ENCODE measurements around the gene AARS2. TPM values are rescaled to one million over a fixed set of nuclear protein-coding genes. Genes with fewer than 3 reads are reported as not detected.

AARS2 gene
- total and polyA plus RNA-seq, 9 of the 15 experiments (the other 6 are each of a cell fraction or from before 2014, with no cell fraction given) = 0.97 to 34.0 (median 18.3) TPM

- peak; percentile 71 to 79; a peak in 3 of 4 replicates for TF ChIP-seq HDAC1 (IDR thresholded peaks at IDR 0.05)
- TF ChIP-seq, protein P1, sequence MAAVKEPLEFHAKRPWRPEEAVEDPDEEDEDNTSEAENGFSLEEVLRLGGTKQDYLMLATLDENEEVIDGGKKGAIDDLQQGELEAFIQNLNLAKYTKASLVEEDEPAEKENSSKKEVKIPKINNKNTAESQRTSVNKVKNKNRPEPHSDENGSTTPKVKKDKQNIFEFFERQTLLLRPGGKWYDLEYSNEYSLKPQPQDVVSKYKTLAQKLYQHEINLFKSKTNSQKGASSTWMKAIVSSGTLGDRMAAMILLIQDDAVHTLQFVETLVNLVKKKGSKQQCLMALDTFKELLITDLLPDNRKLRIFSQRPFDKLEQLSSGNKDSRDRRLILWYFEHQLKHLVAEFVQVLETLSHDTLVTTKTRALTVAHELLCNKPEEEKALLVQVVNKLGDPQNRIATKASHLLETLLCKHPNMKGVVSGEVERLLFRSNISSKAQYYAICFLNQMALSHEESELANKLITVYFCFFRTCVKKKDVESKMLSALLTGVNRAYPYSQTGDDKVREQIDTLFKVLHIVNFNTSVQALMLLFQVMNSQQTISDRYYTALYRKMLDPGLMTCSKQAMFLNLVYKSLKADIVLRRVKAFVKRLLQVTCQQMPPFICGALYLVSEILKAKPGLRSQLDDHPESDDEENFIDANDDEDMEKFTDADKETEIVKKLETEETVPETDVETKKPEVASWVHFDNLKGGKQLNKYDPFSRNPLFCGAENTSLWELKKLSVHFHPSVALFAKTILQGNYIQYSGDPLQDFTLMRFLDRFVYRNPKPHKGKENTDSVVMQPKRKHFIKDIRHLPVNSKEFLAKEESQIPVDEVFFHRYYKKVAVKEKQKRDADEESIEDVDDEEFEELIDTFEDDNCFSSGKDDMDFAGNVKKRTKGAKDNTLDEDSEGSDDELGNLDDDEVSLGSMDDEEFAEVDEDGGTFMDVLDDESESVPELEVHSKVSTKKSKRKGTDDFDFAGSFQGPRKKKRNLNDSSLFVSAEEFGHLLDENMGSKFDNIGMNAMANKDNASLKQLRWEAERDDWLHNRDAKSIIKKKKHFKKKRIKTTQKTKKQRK (IDR thresholded peaks at IDR 0.05; ENCODE audit: borderline replicate concordance, low read depth, low read length) = no peak
- TF ChIP-seq XRCC5 (IDR thresholded peaks at IDR 0.05; ENCODE audit: low read depth, low read length) = peak; percentile 99
- TF ChIP-seq TCFL5 (CRISPR knock-in tag; conservative IDR thresholded peaks at IDR 0.05) = no peak
- TF ChIP-seq TRIM25 (IDR thresholded peaks at IDR 0.05; ENCODE audit: borderline replicate concordance) = peak; percentile 92; the same call in 1 of the 2 replicates
- TF ChIP-seq ZNF41 (CRISPR knock-in tag; conservative IDR thresholded peaks at IDR 0.05) = no peak; the same call in 1 of the 2 replicates
- TF ChIP-seq TARDBP (IDR thresholded peaks at IDR 0.05) = no peak
- peak; percentile 63; the same call in 1 of the 2 replicates for TF ChIP-seq KAT7 (CRISPR knock-in tag; IDR thresholded peaks at IDR 0.05; ENCODE audit: borderline replicate concordance)
- TF ChIP-seq ZBTB7A (IDR thresholded peaks at IDR 0.05; ENCODE audit: borderline replicate concordance, control insufficient read depth, low read depth, low read length) = peak; percentile 75; the same call in 1 of the 2 replicates
- peak; percentile 89 for TF ChIP-seq THAP7 (CRISPR knock-in tag; IDR thresholded peaks at IDR 0.05)
- no peak for TF ChIP-seq ZNF586 (CRISPR knock-in tag; conservative IDR thresholded peaks at IDR 0.05)
- no peak for TF ChIP-seq MEF2A (IDR thresholded peaks at IDR 0.05; ENCODE audit: control insufficient read depth, low read depth, low read length)
- TF ChIP-seq, protein P2, sequence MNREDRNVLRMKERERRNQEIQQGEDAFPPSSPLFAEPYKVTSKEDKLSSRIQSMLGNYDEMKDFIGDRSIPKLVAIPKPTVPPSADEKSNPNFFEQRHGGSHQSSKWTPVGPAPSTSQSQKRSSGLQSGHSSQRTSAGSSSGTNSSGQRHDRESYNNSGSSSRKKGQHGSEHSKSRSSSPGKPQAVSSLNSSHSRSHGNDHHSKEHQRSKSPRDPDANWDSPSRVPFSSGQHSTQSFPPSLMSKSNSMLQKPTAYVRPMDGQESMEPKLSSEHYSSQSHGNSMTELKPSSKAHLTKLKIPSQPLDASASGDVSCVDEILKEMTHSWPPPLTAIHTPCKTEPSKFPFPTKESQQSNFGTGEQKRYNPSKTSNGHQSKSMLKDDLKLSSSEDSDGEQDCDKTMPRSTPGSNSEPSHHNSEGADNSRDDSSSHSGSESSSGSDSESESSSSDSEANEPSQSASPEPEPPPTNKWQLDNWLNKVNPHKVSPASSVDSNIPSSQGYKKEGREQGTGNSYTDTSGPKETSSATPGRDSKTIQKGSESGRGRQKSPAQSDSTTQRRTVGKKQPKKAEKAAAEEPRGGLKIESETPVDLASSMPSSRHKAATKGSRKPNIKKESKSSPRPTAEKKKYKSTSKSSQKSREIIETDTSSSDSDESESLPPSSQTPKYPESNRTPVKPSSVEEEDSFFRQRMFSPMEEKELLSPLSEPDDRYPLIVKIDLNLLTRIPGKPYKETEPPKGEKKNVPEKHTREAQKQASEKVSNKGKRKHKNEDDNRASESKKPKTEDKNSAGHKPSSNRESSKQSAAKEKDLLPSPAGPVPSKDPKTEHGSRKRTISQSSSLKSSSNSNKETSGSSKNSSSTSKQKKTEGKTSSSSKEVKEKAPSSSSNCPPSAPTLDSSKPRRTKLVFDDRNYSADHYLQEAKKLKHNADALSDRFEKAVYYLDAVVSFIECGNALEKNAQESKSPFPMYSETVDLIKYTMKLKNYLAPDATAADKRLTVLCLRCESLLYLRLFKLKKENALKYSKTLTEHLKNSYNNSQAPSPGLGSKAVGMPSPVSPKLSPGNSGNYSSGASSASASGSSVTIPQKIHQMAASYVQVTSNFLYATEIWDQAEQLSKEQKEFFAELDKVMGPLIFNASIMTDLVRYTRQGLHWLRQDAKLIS (CRISPR knock-in tag; IDR thresholded peaks at IDR 0.05) = peak; percentile 81; the same call in 1 of the 2 replicates
- TF ChIP-seq BRF1 (IDR thresholded peaks at IDR 0.05; ENCODE audit: borderline replicate concordance, extremely low read depth, insufficient read length) = no peak
- TF ChIP-seq EWSR1 (IDR thresholded peaks at IDR 0.05; ENCODE audit: borderline replicate concordance, low read depth, partially characterized antibody) = no peak
- TF ChIP-seq ZNF175 (CRISPR knock-in tag; IDR thresholded peaks at IDR 0.05; ENCODE audit: low read depth) = peak; percentile 72; the same call in 1 of the 2 replicates
Measured at GRCh38 chr6:44312901-44313788, at the start of gene AARS2 (continued).
